SH-SY5Y (cell line): ENCODE data around the gene UNC80.

ENCODE experiments used
- GATA2 ChIP-seq: IDR thresholded peaks from 2 replicates; pipeline ENCODE4 v1.6.1; 2011; ENCODE audit warnings: mild to moderate bottlenecking, low read depth, low read length
- GATA3 ChIP-seq: IDR thresholded peaks from 2 replicates; pipeline ENCODE4 v1.6.1; 2011; ENCODE audit warnings: low read depth, mild to moderate bottlenecking, low read length, moderate library complexity

- no peak for TF ChIP-seq GATA3
- no peak for TF ChIP-seq GATA2
Observed at GRCh38 chr2:209988010-209988409, 216.4 kb downstream of the UNC80 start.
